ENCODE measurements around the gene TTC21B. TPM values are rescaled to one million over a fixed set of nuclear protein-coding genes. Genes with fewer than 3 reads are reported as not detected.

Gene TTC21B
- total and polyA plus RNA-seq, 7 experiments from 2014 or later, result 9.2 to 38.9 (median 29.1) TPM

- Mint-ChIP-seq H3K4me3 (no peak overlapping the region), H3K27ac (peak overlapping the region in 1 of 9 donors; percentile 37), H3K36me3 (peaks cover 20 to 62% (median 40%) of the 10 kb centered on the region in 5 donors), H3K27me3 (no peaks in the 10 kb centered on the region), H3K4me1 (peaks cover 0 to 27% (median 12%) of the 10 kb centered on the region in 7 donors), H3K9me3 (no peaks in the 10 kb centered on the region)
- CTCF ChIA-PET, result no interaction called here
- Histone ChIP-seq H3K4me1 (ENCODE audit: control insufficient read depth in 2 of 2, insufficient read depth in 2 of 2, low read length in 2 of 2) (no peaks in the 10 kb centered on the region), H3K36me3 (ENCODE audit: control insufficient read depth in 2 of 3, insufficient read depth in 3 of 3, low read length in 3 of 3) (peaks cover 0 to 42% (median 4%) of the 10 kb centered on the region in 3 experiments), H3K27ac (ENCODE audit: low read depth, low read length) (no peak overlapping the region), H3K9me3 (ENCODE audit: control insufficient read depth in 2 of 3, low read length in 3 of 3) (no peaks in the 10 kb centered on the region), H3K4me3 (ENCODE audit: low read length) (no peak overlapping the region), H3K27me3 (ENCODE audit: control insufficient read depth in 2 of 2, insufficient read depth in 2 of 2, low read length in 2 of 2) (no peaks in the 10 kb centered on the region)
- DNase-seq (no peak), ATAC-seq (no peak)
- intact Hi-C loops (cut with micrococcal nuclease), result no loop called here
- POLR2A ChIA-PET, result no interaction called here
Observed at GRCh38 chr2:165938237-165938636, 15.3 kb downstream of the TTC21B start.

- no peaks in the 10 kb centered on the region for H3K27me3 Mint-ChIP-seq
- no peak overlapping the region for H3K27ac ChIP-seq (ENCODE audit: low read depth, low read length)
- no peaks in the 10 kb centered on the region for H3K4me1 ChIP-seq (ENCODE audit: control insufficient read depth in 2 of 2, insufficient read depth in 2 of 2, low read length in 2 of 2)
- peaks cover 6 to 32% (median 17%) of the 10 kb centered on the region in 3 experiments for H3K36me3 ChIP-seq (ENCODE audit: control insufficient read depth in 2 of 3, insufficient read depth in 3 of 3, low read length in 3 of 3)
- DNase-seq (no peak), ATAC-seq (no peak)
- CTCF ChIA-PET, result no interaction called here
- H3K9me3 Mint-ChIP-seq, result no peaks in the 10 kb centered on the region
- peaks cover 0 to 55% (median 31%) of the 10 kb centered on the region in 5 donors for H3K36me3 Mint-ChIP-seq
- no peak overlapping the region for H3K27ac Mint-ChIP-seq
- H3K4me1 Mint-ChIP-seq, result peaks cover 0 to 19% (median 6%) of the 10 kb centered on the region in 7 donors
- no peaks in the 10 kb centered on the region for H3K27me3 ChIP-seq (ENCODE audit: control insufficient read depth in 2 of 2, insufficient read depth in 2 of 2, low read length in 2 of 2)
- POLR2A ChIA-PET, result no interaction called here
- no peaks in the 10 kb centered on the region for H3K9me3 ChIP-seq (ENCODE audit: control insufficient read depth in 2 of 3, low read length in 3 of 3)
- intact Hi-C loops (cut with micrococcal nuclease), result no loop called here
- H3K4me3 ChIP-seq (ENCODE audit: low read length), result no peak overlapping the region
- no peak overlapping the region for H3K4me3 Mint-ChIP-seq
Observed at GRCh38 chr2:165933211-165933910, 20.2 kb downstream of the TTC21B start.

GRCh38 chr2:165927774-165928173, 25.8 kb downstream of the TTC21B start:
- no peak for ATAC-seq
- ChIA-PET CTCF (interaction anchor here (0.6 kb wide), 1 partner anchor 200 kb away, joined by 3 read pairs; the partner anchor contains the start of gene SCN1A), POLR2A (no interaction called here)
- intact Hi-C loops (cut with micrococcal nuclease), result no loop called here
- DNase-seq, result no peak
- Histone ChIP-seq H3K4me3 (ENCODE audit: low read length) (no peak overlapping the region), H3K27me3 (ENCODE audit: control insufficient read depth in 2 of 2, insufficient read depth in 2 of 2, low read length in 2 of 2) (no peaks in the 10 kb centered on the region), H3K27ac (ENCODE audit: low read depth, low read length) (no peak overlapping the region), H3K4me1 (ENCODE audit: control insufficient read depth in 2 of 2, insufficient read depth in 2 of 2, low read length in 2 of 2) (no peaks in the 10 kb centered on the region), H3K9me3 (ENCODE audit: control insufficient read depth in 2 of 3, low read length in 3 of 3) (no peaks in the 10 kb centered on the region), H3K36me3 (ENCODE audit: control insufficient read depth in 2 of 3, insufficient read depth in 3 of 3, low read length in 3 of 3) (peaks cover 6 to 37% (median 17%) of the 10 kb centered on the region in 3 experiments)
- Mint-ChIP-seq H3K4me1 (peaks cover 0 to 7% (median 0%) of the 10 kb centered on the region in 7 donors), H3K27me3 (no peaks in the 10 kb centered on the region), H3K4me3 (no peak overlapping the region), H3K36me3 (peaks cover 4 to 54% (median 28%) of the 10 kb centered on the region in 5 donors), H3K27ac (no peak overlapping the region), H3K9me3 (no peaks in the 10 kb centered on the region)

GRCh38 chr2:165927353-165927752, 26.2 kb downstream of the TTC21B start:
- POLR2A ChIA-PET, result interaction anchor here (0.9 kb wide), 1 partner anchor 37 kb away, joined by 3 read pairs; no protein-coding TSS in a partner anchor
- no peaks in the 10 kb centered on the region for H3K27me3 ChIP-seq (ENCODE audit: control insufficient read depth in 2 of 2, insufficient read depth in 2 of 2, low read length in 2 of 2)
- Mint-ChIP-seq H3K27me3 (no peaks in the 10 kb centered on the region), H3K4me3 (no peak overlapping the region), H3K4me1 (peaks cover 0 to 7% (median 0%) of the 10 kb centered on the region in 7 donors), H3K9me3 (no peaks in the 10 kb centered on the region), H3K36me3 (peaks cover 4 to 58% (median 28%) of the 10 kb centered on the region in 5 donors), H3K27ac (no peak overlapping the region)
- CTCF ChIA-PET, result no interaction called here
- no peaks in the 10 kb centered on the region for H3K9me3 ChIP-seq (ENCODE audit: control insufficient read depth in 2 of 3, low read length in 3 of 3)
- H3K4me1 ChIP-seq (ENCODE audit: control insufficient read depth in 2 of 2, insufficient read depth in 2 of 2, low read length in 2 of 2), result no peaks in the 10 kb centered on the region
- H3K36me3 ChIP-seq (ENCODE audit: control insufficient read depth in 2 of 3, insufficient read depth in 3 of 3, low read length in 3 of 3), result peaks cover 6 to 37% (median 17%) of the 10 kb centered on the region in 3 experiments
- no peak overlapping the region for H3K4me3 ChIP-seq (ENCODE audit: low read length)
- intact Hi-C loops (cut with micrococcal nuclease), result no loop called here
- ATAC-seq (no peak), DNase-seq (no peak)
- H3K27ac ChIP-seq (ENCODE audit: low read depth, low read length), result no peak overlapping the region

GRCh38 chr2:165924946-165925345, 28.6 kb downstream of the TTC21B start:
- no peaks in the 10 kb centered on the region for H3K27me3 Mint-ChIP-seq
- POLR2A ChIA-PET, result no interaction called here

GRCh38 chr2:165920748-165921147, 32.8 kb downstream of the TTC21B start:
- Histone ChIP-seq H3K36me3 (ENCODE audit: control insufficient read depth in 2 of 3, insufficient read depth in 3 of 3, low read length in 3 of 3) (peaks cover 0 to 29% (median 0%) of the 10 kb centered on the region in 3 experiments), H3K4me3 (ENCODE audit: low read length) (no peak overlapping the region), H3K9me3 (ENCODE audit: control insufficient read depth in 2 of 3, low read length in 3 of 3) (no peaks in the 10 kb centered on the region), H3K4me1 (ENCODE audit: control insufficient read depth in 2 of 2, insufficient read depth in 2 of 2, low read length in 2 of 2) (no peaks in the 10 kb centered on the region), H3K27me3 (ENCODE audit: control insufficient read depth in 2 of 2, insufficient read depth in 2 of 2, low read length in 2 of 2) (no peaks in the 10 kb centered on the region), H3K27ac (ENCODE audit: low read depth, low read length) (no peak overlapping the region)
- H3K9me3 Mint-ChIP-seq, result no peaks in the 10 kb centered on the region
- peaks cover 0 to 22% (median 0%) of the 10 kb centered on the region in 7 donors for H3K4me1 Mint-ChIP-seq
- H3K4me3 Mint-ChIP-seq, result peak overlapping the region in 1 of 10 donors; percentile 29
- H3K36me3 Mint-ChIP-seq, result peaks cover 0 to 51% (median 21%) of the 10 kb centered on the region in 5 donors
- H3K27me3 Mint-ChIP-seq, result no peaks in the 10 kb centered on the region
- ChIA-PET CTCF (no interaction called here), POLR2A (no interaction called here)
- no peak for DNase-seq
- peak overlapping the region in 2 of 9 donors; percentile 28 to 79 for H3K27ac Mint-ChIP-seq
- ATAC-seq, result no peak
- intact Hi-C loops (cut with micrococcal nuclease), result no loop called here

More at GRCh38 chr2:165924946-165925345, 28.6 kb downstream of the TTC21B start:
- CTCF ChIA-PET, result no interaction called here
- Histone ChIP-seq H3K36me3 (ENCODE audit: control insufficient read depth in 2 of 3, insufficient read depth in 3 of 3, low read length in 3 of 3) (peaks cover 0 to 35% (median 10%) of the 10 kb centered on the region in 3 experiments), H3K4me1 (ENCODE audit: control insufficient read depth in 2 of 2, insufficient read depth in 2 of 2, low read length in 2 of 2) (no peaks in the 10 kb centered on the region), H3K27me3 (ENCODE audit: control insufficient read depth in 2 of 2, insufficient read depth in 2 of 2, low read length in 2 of 2) (no peaks in the 10 kb centered on the region), H3K9me3 (ENCODE audit: control insufficient read depth in 2 of 3, low read length in 3 of 3) (no peaks in the 10 kb centered on the region), H3K4me3 (ENCODE audit: low read length) (no peak overlapping the region), H3K27ac (ENCODE audit: low read depth, low read length) (no peak overlapping the region)
- H3K4me1 Mint-ChIP-seq, result peaks cover 0 to 17% (median 0%) of the 10 kb centered on the region in 7 donors
- ATAC-seq (no peak), DNase-seq (no peak)
- no peak overlapping the region for H3K27ac Mint-ChIP-seq
- H3K4me3 Mint-ChIP-seq, result no peak overlapping the region
- intact Hi-C loops (cut with micrococcal nuclease), result no loop called here
- H3K9me3 Mint-ChIP-seq, result no peaks in the 10 kb centered on the region
- peaks cover 4 to 59% (median 27%) of the 10 kb centered on the region in 5 donors for H3K36me3 Mint-ChIP-seq

GRCh38 chr2:165913636-165914035, 39.9 kb downstream of the TTC21B start:
- H3K36me3 ChIP-seq (ENCODE audit: control insufficient read depth in 2 of 3, insufficient read depth in 3 of 3, low read length in 3 of 3), result peaks cover 0 to 35% (median 5%) of the 10 kb centered on the region in 3 experiments
- H3K4me3 ChIP-seq (ENCODE audit: low read length), result no peak overlapping the region
- Mint-ChIP-seq H3K27me3 (no peaks in the 10 kb centered on the region), H3K4me1 (peaks cover 0 to 4% (median 0%) of the 10 kb centered on the region in 7 donors), H3K36me3 (peaks cover 6 to 43% (median 36%) of the 10 kb centered on the region in 5 donors), H3K4me3 (no peak overlapping the region), H3K9me3 (no peaks in the 10 kb centered on the region), H3K27ac (no peak overlapping the region)
- H3K27me3 ChIP-seq (ENCODE audit: control insufficient read depth in 2 of 2, insufficient read depth in 2 of 2, low read length in 2 of 2), result no peaks in the 10 kb centered on the region
- intact Hi-C loops (cut with micrococcal nuclease), result no loop called here
- ChIA-PET POLR2A (no interaction called here), CTCF (no interaction called here)
- no peak for ATAC-seq
- H3K4me1 ChIP-seq (ENCODE audit: control insufficient read depth in 2 of 2, insufficient read depth in 2 of 2, low read length in 2 of 2), result no peaks in the 10 kb centered on the region
- no peaks in the 10 kb centered on the region for H3K9me3 ChIP-seq (ENCODE audit: control insufficient read depth in 2 of 3, low read length in 3 of 3)
- no peak overlapping the region for H3K27ac ChIP-seq (ENCODE audit: low read depth, low read length)
- DNase-seq, result no peak
